SK-N-SH (cell line): ENCODE data around the gene CPNE4. TPM values are rescaled to one million over a fixed set of nuclear protein-coding genes. Genes with fewer than 3 reads are reported as not detected.

ENCODE experiments used
- CTCF ChIA-PET: fragments of 300-600, 350-600 bp; formaldehyde crosslinking; extraction: SDS; loops from one replicate; lab custom pipeline; 2021; lab: Yijun Ruan, JAX
- POLR2A ChIA-PET: fragments of 350-600 bp; sonication (Branson Sonifier 250); formaldehyde crosslinking; extraction: SDS; loops from one replicate; lab custom pipeline; 2020; ENCODE audit warnings: antibody characterized with exemption, inconsistent platforms; lab: Yijun Ruan, JAX
- DNase-seq: peaks from one replicate; pipeline ENCODE4 v3.0.0; 2012
- H2AFZ ChIP-seq: fragments of 200-600 bp; sonication (generic); 2 replicates; pipeline ENCODE4 v1.8.1; 2016; ENCODE audit warnings: antibody characterized with exemption, mild to moderate bottlenecking, low read depth
- H3F3A ChIP-seq: fragments of 200-600 bp; sonication (generic); replicated peaks from 2 replicates; pipeline ENCODE3; 2016; ENCODE audit warnings: antibody characterized with exemption, mild to moderate bottlenecking; ENCODE audit not compliant: insufficient read depth
- H3K27ac ChIP-seq, 2 experiments: fragments of 200-500 bp in 1 of 2; fragments of 200-600 bp in 1 of 2; sonication (Bioruptor generic) in 1 of 2; sonication (generic), shearing (Covaris generic) in 1 of 2; 2 replicates each; pipeline versions ENCODE4 v1.5.1 to v1.6.1; 2014 to 2016; ENCODE audit warnings: low read depth in 2 of 2, inconsistent platforms in 1 of 2, low read length in 1 of 2, mild to moderate bottlenecking in 1 of 2, mixed read lengths in 1 of 2
- H3K27me3 ChIP-seq: fragments of 200-600 bp; sonication (generic), shearing (Covaris generic); 2 replicates; pipeline ENCODE4 v1.6.1; 2016; ENCODE audit warnings: mixed run types; ENCODE audit not compliant: insufficient read depth
- H3K36me3 ChIP-seq, 2 experiments: fragments of 200-500 bp in 1 of 2; fragments of 200-600 bp in 1 of 2; sonication (Bioruptor generic) in 1 of 2; sonication (generic) in 1 of 2; replicated peaks in 1 of 2; 2 replicates each; pipeline versions ENCODE3 to v1.5.1; 2014 to 2016; ENCODE audit warnings: low read length in 1 of 2, mild to moderate bottlenecking in 1 of 2; ENCODE audit not compliant: insufficient read depth in 2 of 2, control insufficient read depth in 1 of 2
- H3K4me1 ChIP-seq, 2 experiments: fragments of 200-500 bp in 1 of 2; fragments of 200-600 bp in 1 of 2; sonication (Bioruptor generic) in 1 of 2; sonication (generic), shearing (Covaris generic) in 1 of 2; 2 replicates each; pipeline versions ENCODE4 v1.5.1 to v1.6.1; 2014 to 2016; ENCODE audit warnings: low read depth in 1 of 2, low read length in 1 of 2, mixed run types in 1 of 2; ENCODE audit not compliant: insufficient read depth in 2 of 2, control insufficient read depth in 1 of 2
- H3K4me2 ChIP-seq: fragments of 200-600 bp; sonication (generic), shearing (Covaris generic); 2 replicates; pipeline ENCODE4 v1.6.1; 2017; ENCODE audit warnings: mixed run types
- H3K4me3 ChIP-seq, 2 experiments: fragments of 200-500 bp in 1 of 2; fragments of 200-600 bp in 1 of 2; sonication (Bioruptor generic) in 1 of 2; sonication (generic), shearing (Covaris generic) in 1 of 2; 2 replicates each; pipeline versions ENCODE4 v1.5.1 to v1.8.1; 2014 to 2016; ENCODE audit warnings: low read depth in 2 of 2, inconsistent platforms in 1 of 2, low read length in 1 of 2, mild to moderate bottlenecking in 1 of 2, mixed read lengths in 1 of 2, moderate library complexity in 1 of 2
- H3K79me2 ChIP-seq: fragments of 200-600 bp; sonication (generic); 2 replicates; pipeline ENCODE4 v1.8.1; 2017; ENCODE audit warnings: mild to moderate bottlenecking; ENCODE audit not compliant: insufficient read depth
- H3K9ac ChIP-seq: fragments of 200-600 bp; sonication (generic); 2 replicates; pipeline ENCODE4 v1.6.1; 2017; ENCODE audit warnings: mixed run types
- H3K9me2 ChIP-seq: fragments of 200-600 bp; sonication (generic); 2 replicates; pipeline ENCODE4 v1.6.1; 2017; ENCODE audit warnings: mixed run types
- H3K9me3 ChIP-seq: fragments of 200-600 bp; sonication (generic); 2 replicates; pipeline ENCODE4 v1.6.1; 2017; ENCODE audit warnings: mixed run types, mild to moderate bottlenecking, moderate library complexity
- H4K20me1 ChIP-seq: fragments of 200-600 bp; sonication (generic); 2 replicates; pipeline ENCODE4 v1.6.1; 2017; ENCODE audit warnings: mild to moderate bottlenecking, mixed run types; ENCODE audit not compliant: insufficient read depth
- ELF1 ChIP-seq: IDR thresholded peaks from 2 replicates; pipeline ENCODE4 v1.4.0; 2012
- FOXJ3 ChIP-seq: sonication (generic); formaldehyde crosslinking; IDR thresholded peaks from 2 replicates; pipeline ENCODE4 v1.5.1; 2020; ENCODE audit warnings: mild to moderate bottlenecking, missing genetic modification reagents
- FOXM1 ChIP-seq: IDR thresholded peaks from 2 replicates; pipeline ENCODE4 v1.4.0; 2012; ENCODE audit warnings: low read depth, mild to moderate bottlenecking
- GABPA ChIP-seq: IDR thresholded peaks from 2 replicates; pipeline ENCODE4 v1.4.0; 2012; ENCODE audit warnings: low read depth, mild to moderate bottlenecking
- GATA2 ChIP-seq: sonication (generic); formaldehyde crosslinking; IDR thresholded peaks from 2 replicates; pipeline ENCODE4 v1.5.0; 2020; ENCODE audit warnings: mild to moderate bottlenecking, missing genetic modification reagents
- POLR2AphosphoS5 ChIP-seq: IDR thresholded peaks from 2 replicates; pipeline ENCODE4 v1.6.1; 2012; ENCODE audit warnings: low read depth, low read length
- RAD21 ChIP-seq: IDR thresholded peaks from 2 replicates; pipeline ENCODE4 v1.6.1; 2012; ENCODE audit warnings: mild to moderate bottlenecking, low read length
- RCOR1 ChIP-seq: fragments of 150-350 bp; IDR thresholded peaks from 2 replicates; pipeline ENCODE4 v1.6.1; 2017; ENCODE audit warnings: antibody characterized with exemption, low read length
- RXRA ChIP-seq: IDR thresholded peaks from 2 replicates; pipeline ENCODE4 v1.4.0; 2012; ENCODE audit warnings: low read depth, mild to moderate bottlenecking, borderline replicate concordance
- YY1 ChIP-seq: IDR thresholded peaks from 2 replicates; pipeline ENCODE4 v1.4.0; 2012; ENCODE audit warnings: low read depth, mild to moderate bottlenecking
- WGBS: methylation state at CpG from one replicate; pipeline ENCODE4 v1.1.6; 2017; ENCODE audit warnings: low lambda C conversion rate; 5-methylcytosine and 5-hydroxymethylcytosine counted together
- polyA plus RNA-seq, 3 experiments: library from polyadenylated mRNA; depleted of rRNA; stranded (reverse); fragments of >200 nt; gene quantifications; 2 replicates each; pipeline ENCODE4 v1.2.3, GENCODE V29; 2012
- TF ChIP-seq, protein P1 (sequence below): IDR thresholded peaks from 2 replicates; pipeline ENCODE4 v1.6.1; 2012; ENCODE audit warnings: mild to moderate bottlenecking, low read depth, low read length, moderate library complexity

Gene CPNE4
- polyA plus RNA-seq, 1 of the 3 experiments (the other 2 are of a cell fraction) = not detected

DNA sequence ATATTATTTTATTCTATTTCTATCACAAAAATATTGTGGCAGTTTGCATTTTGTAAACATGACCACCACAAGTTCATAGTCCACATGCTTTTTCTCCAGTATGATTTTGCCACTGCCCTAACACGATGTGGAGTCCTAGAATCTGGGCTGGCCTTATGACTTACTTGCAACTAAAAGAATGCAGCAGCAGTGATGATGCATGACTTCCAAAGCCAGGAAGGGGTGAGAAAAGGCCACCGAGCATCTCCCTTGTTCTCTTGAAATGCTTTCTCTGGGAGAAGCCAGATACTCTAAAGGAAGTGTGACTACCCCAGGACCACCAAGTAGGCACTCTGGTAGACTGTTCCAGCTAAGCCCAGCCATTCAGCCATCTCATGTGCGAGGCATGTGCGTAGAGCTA, 340.4 kb downstream of the CPNE4 start:
- WGBS = 29% methylated on average over 3 of the region's 4 CpGs
- Histone ChIP-seq H3K9me3 (no peaks in the 10 kb centered on the region), H3K4me2 (no peak overlapping the region), H3K36me3 (no peaks in the 10 kb centered on the region), H3F3A (no peaks in the 10 kb centered on the region), H3K79me2 (no peaks in the 10 kb centered on the region), H3K27me3 (no peaks in the 10 kb centered on the region), H3K9me2 (no peaks in the 10 kb centered on the region), H4K20me1 (no peaks in the 10 kb centered on the region), H3K4me1 (no peaks in the 10 kb centered on the region), H2AFZ (no peak overlapping the region), H3K4me3 (no peak overlapping the region), H3K27ac (no peak overlapping the region), H3K9ac (no peak overlapping the region)
- no peak for DNase-seq
- POLR2A ChIA-PET = no interaction called here
- CTCF ChIA-PET = no interaction called here
- no peak for TF ChIP-seq YY1
- TF ChIP-seq RCOR1 = no peak
- no peak for TF ChIP-seq FOXM1
- no peak for TF ChIP-seq GABPA
- no peak for TF ChIP-seq ELF1
- TF ChIP-seq, protein P1, sequence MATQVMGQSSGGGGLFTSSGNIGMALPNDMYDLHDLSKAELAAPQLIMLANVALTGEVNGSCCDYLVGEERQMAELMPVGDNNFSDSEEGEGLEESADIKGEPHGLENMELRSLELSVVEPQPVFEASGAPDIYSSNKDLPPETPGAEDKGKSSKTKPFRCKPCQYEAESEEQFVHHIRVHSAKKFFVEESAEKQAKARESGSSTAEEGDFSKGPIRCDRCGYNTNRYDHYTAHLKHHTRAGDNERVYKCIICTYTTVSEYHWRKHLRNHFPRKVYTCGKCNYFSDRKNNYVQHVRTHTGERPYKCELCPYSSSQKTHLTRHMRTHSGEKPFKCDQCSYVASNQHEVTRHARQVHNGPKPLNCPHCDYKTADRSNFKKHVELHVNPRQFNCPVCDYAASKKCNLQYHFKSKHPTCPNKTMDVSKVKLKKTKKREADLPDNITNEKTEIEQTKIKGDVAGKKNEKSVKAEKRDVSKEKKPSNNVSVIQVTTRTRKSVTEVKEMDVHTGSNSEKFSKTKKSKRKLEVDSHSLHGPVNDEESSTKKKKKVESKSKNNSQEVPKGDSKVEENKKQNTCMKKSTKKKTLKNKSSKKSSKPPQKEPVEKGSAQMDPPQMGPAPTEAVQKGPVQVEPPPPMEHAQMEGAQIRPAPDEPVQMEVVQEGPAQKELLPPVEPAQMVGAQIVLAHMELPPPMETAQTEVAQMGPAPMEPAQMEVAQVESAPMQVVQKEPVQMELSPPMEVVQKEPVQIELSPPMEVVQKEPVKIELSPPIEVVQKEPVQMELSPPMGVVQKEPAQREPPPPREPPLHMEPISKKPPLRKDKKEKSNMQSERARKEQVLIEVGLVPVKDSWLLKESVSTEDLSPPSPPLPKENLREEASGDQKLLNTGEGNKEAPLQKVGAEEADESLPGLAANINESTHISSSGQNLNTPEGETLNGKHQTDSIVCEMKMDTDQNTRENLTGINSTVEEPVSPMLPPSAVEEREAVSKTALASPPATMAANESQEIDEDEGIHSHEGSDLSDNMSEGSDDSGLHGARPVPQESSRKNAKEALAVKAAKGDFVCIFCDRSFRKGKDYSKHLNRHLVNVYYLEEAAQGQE = no peak
- TF ChIP-seq FOXJ3 = no peak

DNA sequence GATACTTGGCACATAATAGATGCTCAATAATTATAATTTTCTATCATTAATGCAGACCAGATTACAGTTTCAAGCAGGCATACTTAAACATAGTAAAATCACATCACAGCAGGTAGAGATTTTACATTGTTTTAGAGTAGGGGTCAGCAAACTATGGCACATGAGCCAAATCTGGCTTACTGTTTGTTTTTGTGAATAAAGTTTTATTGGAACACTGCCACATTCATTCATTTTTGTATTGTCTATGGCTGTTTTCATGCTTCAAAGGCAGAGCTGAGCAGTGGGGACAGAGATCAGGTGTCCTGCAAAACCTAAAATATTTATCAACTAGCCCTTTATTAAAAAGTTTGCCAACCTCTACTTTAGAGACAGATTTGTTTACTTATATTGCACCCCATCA, 342.5 kb downstream of the CPNE4 start:
- Histone ChIP-seq H3K27me3 (no peaks in the 10 kb centered on the region), H4K20me1 (no peaks in the 10 kb centered on the region), H3K27ac (no peak overlapping the region), H3K9ac (no peak overlapping the region), H3K79me2 (no peaks in the 10 kb centered on the region), H3K4me3 (no peak overlapping the region), H3K9me2 (no peaks in the 10 kb centered on the region), H3K9me3 (no peaks in the 10 kb centered on the region), H3F3A (no peaks in the 10 kb centered on the region), H3K36me3 (no peaks in the 10 kb centered on the region), H2AFZ (no peak overlapping the region), H3K4me1 (no peaks in the 10 kb centered on the region), H3K4me2 (no peak overlapping the region)
- TF ChIP-seq GATA2 (CRISPR knock-in tag) = no peak
- TF ChIP-seq, protein P1 = no peak
- no peak for TF ChIP-seq YY1
- TF ChIP-seq POLR2AphosphoS5 = no peak
- TF ChIP-seq RAD21 = no peak
- TF ChIP-seq RXRA = no peak
- no peak for DNase-seq
- CTCF ChIA-PET = interaction anchor here (1.6 kb wide), 1 partner anchor 18 kb away, joined by 4 read pairs; no protein-coding TSS in a partner anchor
- POLR2A ChIA-PET = no interaction called here
